Measurements from ENCODE around the gene TP73.

Gene TP73

DNA sequence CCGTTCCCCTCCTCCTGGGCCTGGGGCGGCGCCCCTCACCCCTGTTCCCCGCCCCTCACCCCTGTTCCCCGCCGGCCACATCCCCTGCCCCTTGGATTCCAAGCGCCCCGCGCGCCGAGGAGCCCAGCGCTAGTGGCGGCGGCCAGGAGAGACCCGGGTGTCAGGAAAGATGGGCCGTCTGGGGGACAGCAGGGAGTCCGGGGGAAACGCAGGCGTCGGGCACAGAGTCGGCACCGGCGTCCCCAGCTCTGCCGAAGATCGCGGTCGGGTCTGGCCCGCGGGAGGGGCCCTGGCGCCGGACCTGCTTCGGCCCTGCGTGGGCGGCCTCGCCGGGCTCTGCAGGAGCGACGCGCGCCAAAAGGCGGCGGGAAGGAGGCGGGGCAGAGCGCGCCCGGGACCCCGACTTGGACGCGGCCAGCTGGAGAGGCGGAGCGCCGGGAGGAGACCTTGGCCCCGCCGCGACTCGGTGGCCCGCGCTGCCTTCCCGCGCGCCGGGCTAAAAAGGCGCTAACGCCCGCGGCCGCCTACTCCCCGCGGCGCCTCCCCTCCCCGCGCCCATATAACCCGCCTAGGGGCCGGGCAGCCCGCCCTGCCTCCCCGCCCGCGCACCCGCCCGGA is at the start of gene TP73:
Gene TP73, plus strand, starts transcription at position 587 of the 618 bp plus-strand sequence. CDS start 29,850 bp downstream, outside the sequence.
- DNase-seq = no peak

DNA sequence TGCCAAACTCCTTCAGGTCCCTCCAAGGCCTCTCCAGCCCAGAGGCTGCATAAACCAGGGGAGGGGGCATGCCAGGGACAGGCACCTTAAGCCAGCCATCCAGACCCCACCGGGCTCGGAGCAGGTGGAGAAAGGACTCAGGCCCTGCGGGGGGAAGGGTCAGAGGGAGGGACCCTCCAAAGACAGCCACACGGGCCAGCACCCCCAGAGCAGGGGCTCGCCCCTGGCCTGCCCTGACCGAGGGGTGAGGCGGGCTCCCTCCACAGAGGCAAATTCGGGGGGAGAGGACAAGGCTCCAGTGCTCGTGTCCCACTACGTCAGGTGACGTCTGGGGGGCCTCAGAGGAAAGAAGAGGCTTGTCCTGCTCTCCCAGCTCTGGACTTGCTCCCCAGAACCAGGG is 49.2 kb upstream of the TP73 start:
- DNase-seq = no peak

DNA sequence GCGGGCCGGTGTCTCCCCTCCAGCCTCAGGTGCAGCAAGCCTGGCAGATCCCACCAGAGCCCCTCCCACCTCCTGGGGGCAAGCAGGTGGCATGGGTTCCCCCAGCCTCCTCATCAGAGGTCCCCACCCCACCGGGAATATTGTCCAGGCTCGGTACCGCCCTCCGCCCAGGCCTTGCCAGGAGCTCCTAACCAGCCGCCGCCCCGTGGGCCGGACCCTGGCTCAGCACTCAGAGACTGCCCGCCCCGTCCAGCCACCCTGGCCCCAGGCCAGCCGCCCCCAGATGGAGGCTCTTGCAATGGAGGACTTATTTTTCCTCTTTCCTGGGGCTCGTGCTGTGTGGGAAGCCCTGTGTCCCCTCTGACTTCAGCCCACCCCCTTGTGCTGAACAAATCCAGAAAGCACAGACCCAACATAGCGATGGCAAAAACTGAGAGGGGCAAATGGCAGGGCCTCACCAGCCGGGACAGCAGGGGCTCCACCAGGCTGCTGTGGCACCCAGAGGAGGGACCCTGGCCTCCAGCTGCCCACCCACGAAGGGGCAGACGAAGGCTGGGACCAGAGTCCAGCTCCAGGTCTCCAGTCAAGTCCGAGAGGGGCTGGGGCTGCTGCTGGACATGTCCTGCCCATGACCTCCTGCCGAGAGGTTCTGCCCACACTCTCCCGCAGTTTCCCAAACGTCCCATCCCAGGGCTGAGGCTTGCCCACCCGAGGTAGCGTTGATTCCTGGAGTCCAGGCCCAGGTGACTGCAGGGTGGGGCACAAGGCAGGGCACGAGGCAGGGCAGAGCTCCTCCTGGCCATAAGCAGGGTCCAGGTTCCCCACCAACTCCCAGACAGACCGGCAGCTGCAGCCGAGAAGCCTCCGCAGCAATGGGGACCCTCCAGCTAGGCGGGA is 48.5 kb upstream of the TP73 start:
- DNase-seq = no peak

DNA sequence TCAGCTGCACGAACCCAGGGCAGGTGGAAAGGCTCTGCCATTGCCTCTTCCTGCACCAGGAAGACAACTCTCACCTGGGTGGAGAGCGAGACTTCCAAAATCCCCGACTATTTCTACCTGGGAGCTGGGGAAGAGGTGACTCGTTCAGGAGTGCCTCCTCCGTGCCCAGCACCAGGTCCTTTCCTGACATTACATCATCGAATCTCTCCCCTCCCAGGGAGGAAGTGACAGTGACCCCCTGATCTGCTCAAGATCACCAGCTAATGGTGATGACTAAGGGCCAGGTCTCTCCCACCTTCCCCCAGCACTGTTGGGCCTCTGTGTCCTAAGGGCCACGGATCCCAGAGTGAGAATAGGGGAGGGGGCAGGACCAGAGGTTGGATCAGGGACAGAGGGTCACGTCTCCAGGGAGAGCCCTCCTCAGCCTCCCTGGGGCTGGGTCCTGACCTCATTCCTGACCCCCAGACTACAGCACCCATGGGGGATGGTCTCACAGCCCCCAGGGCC is 47.8 kb upstream of the TP73 start:
- no peak for DNase-seq

DNA sequence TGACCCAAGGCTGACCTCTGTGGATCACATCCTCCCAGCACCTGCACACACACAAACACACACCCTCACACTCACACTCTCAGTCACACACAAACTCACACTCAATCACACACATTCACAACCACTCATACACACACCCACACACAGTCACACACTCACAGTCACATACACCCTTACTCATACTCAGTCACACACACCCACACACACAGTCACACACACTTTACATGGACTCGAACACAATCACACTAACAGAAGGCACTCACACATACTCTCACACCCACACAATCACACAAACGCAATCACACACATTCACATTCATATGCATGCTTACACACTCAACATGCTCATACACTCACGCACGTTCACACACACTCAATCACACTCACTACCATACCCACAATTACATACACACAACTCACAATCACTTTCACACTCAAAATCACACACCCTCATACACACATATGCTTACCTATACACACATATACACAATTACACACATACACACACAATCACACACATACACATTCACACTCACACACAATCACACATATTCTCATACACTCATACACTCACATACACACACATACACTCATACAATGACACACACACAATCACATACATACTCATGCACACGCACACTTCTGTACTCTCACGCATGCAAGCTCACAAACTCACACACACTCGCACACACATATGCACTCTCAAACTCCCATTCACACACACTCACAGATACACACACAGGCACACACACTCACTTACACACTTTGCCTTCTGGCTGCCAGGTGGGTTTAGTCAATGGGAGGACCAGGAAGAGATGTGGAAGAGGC is 47.1 kb upstream of the TP73 start:
- no peak for DNase-seq

DNA sequence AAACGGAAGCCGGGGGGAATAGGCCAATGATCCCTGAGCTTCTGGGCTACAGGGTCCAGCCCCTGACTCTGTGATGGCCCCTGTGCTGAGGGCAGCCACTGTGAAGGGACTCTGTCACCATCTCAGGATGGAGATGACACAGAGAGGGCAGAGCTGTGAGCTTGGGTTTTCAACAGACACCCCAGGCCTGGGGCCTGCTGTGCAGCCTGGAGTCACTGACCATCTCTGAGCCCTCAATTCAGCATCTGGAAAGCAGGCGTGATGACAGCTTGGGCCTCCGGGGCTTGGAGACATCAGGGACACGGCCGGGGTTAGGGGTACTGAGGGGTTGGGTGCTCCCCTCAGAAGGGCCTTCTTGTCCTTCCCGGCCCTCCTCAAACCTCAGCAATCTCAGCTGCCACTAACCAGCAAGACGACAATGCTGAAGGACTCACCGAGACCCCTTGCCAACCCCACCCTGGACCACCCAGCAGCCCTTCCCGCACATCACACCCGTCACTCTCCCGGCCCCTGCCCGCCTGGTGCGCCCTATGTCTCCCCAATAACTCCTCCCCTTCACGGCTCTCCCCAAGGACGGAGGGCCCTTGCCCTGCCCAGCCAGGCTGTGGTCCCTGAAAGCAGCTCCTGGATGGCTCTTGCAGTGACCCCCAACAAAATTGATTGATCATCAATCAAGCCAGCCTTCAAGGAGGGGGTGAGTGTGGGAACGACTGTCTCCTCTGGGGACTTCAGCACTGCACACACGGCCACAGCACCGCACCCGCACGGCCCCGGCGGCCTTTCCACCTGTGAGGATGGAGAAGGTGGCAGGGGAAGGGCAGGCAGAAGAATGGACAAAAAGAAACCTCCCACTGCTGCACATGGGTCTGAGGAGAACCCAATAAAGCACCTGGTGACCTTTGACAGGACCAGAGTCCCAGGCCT is 45.3 kb upstream of the TP73 start:
- no peak for DNase-seq

DNA sequence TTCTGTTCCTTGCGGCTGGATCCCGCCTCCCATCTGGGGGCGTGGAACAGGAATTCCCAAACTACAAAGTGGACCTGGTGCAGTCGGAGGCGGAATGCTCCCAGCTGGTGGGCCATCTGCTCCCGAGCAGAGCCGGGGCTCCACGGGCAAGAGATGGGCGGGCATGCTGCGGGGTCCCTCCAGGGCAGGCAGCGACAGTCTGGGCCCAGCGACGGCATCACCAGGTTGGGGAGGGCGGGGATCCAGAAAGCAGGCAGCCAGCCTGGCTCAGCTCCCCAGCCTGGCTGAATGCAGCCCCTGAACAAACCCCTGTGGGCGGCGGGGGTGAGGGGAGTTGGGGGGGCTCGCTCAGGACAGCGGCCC is 44.6 kb upstream of the TP73 start:
- DNase-seq = no peak

DNA sequence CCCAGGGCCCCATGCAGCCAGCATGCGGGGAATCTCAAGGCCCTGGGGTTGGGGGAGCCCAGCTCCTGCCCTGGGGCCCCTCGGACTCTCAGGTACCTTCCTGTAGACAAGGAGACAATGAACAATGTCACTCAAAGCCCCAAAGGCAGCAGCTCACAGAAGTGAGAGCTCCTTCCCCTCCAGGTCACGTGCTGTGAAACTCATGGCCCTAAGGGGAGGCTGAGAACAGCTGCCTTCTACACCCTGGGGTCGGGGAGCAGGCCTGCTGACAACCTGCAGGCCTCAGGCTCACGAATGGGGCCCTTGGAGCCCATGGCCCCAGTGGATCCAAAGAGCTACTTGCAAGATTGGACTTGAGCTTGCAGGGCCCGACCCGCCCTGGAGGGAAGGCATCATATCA is 44.2 kb upstream of the TP73 start:
- no peak for DNase-seq

DNA sequence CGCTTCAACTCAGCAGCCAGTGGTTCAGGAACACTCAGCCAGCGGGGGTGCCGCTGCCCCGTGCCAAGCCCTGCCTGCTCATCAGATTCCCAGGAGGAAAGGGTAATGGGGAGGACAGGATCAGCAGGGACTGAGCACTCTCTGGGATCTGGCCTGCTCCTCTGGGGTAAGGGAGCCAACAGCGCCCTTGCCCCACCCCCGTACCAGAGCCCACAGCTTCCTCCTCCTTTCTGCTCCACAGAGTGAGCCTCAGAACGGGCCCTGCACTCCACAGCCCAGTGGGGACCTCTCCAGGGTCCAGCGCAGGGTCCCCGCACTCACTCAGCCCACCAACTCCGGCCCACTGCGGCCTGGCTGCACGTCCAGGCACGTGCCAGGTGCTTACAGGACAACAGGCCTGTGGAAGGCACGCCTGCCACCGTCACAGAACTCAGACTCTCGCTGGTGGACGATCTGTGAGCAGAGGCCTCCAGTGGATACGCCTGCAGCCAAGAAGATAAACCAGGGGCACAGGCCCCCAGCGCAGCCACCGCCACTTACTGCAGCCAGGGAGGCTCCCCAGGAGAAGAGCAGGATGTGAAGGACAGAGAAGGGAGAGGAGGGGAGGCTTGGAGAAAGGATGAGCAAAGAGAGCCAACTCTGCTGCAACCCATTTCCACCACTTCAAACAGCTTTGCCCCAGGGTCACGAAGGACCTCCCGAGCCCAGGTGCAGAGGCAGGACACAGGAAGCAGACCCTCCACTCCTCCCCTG is 43.1 kb upstream of the TP73 start:
- no peak for DNase-seq

DNA sequence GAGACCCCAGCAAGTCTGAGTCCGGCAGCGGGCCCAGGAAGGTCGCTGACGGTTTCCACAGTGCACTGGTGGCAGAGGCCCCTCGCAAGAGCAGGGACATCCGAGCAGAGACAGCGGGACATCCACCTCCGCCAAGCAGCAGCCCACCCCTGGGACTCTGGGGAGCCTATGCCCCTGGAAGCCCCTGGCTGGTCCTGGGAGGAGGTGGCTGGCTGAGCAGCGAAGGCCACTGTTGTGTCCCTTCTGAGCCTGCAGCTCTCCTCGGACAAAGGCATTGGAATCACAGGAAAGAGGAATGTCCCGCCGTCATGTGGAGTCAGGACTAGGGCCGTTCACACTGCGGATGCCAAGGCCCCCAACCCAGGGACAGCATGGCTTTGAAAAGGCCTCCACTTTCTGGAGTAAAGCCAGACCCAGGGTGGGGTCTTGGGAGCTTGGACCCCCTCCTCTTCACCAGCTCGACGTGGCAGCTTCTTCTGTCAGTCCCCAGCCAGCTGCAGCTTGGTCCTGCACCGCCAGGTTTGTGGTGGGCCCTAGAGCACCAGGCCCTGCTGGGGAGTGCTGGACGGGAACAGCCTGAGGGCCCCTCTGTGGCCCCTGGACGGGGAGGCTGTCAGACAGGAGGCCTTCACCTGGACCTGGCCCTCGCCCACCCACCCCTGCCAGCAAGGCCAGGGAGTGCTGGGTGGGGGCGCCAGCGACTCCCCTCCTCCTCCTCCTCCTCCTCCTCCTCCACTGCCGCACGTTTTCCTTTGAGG is 42.4 kb upstream of the TP73 start:
- DNase-seq = no peak

DNA sequence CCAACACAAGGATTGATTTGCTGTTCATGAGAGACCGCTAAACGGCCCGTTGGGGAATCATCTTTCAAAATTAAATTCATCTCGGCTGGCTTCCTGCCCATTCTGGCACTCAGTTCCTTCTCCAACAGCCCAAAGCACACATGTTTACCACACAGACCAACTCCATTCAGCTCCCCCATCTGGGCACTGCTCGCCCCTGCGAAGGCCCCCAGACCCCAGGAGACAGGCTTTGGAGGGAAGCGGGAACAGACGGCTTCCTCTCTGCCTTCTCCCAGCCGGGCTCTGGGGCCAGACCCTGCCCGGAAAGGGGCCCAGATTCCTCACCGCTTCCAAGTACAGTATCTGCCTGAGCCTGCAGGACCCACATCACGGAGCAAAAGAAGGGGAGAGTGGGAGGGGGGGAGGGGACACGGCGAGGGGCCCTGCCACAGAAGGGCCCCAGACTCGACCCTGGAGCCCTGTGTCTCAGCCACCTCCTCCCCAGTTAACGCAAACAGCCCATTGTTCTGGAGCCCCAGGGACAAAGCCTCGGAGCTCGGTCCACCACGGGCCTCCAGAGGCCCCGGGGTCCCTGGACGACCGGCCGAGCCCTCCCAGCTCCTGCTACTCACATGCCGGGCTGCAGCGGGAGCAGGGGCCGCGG is 41.7 kb upstream of the TP73 start:
- no peak for DNase-seq

DNA sequence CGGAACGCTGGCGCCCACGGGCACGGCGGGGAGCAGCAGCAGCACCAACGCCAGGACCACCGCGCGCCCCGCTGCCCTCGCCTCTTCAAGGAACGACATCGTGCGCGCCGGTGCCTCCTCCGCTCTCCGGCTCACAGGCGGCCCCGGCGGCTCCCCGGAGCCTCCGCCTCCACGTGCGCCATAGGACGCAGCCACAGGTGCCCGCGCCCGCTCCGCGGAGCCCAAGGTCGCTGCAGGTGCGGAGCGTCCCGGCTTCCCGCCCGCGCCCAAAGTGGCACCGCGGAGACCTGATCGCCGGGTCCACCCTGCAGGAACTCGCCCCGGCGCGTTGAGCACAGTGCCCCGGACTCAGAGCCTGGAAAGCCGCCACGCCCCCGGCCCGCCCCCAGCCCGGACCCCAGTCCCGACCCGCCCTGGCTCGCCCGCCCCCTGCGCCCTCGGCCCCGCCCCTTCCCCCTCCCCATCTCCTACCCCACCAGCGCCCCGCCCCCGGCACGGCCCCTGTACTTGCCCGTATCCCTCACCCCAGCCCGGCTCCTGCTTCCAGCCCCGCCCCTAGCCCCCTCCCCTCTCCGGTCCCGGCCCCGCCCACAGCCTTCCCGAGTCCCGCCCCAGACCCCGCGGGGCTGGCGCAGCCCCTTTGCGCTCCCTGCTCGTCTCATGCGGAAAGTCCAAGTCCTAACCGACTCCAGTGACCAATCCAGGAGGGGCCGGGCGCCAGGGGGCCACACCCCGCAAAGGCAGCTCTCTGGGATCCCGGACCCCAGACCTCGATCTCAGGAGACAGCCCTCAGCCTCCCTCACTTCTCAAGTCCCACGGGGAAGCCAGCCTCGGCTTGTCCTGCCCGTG is 40.9 kb upstream of the TP73 start, which contains the start of gene MEGF6:
Gene MEGF6, minus strand, starts transcription at position 339 of the 850 bp plus-strand sequence. Its CDS starts 240 bp downstream, at position 99.
- DNase-seq = no peak

DNA sequence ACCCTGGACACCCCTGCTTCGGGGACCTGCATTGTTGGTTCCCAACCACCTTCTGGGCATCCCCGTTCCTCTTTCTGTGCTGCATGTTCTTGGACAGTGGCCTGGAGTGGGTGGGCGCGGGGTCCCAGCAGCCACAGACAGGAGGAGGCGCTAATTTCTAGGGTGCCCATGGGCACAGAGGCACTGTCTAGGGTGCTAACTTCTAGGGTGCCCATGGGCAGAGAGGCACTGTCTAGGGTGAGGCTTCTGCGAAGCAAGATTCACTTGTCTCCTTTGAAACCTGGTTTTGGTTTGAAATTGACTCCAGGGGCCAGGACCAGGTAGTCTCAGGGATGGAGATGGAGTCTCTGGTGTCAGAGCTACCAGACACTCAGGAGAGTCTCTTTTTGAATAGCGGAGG is 40.2 kb upstream of the TP73 start:
- no peak for DNase-seq

DNA sequence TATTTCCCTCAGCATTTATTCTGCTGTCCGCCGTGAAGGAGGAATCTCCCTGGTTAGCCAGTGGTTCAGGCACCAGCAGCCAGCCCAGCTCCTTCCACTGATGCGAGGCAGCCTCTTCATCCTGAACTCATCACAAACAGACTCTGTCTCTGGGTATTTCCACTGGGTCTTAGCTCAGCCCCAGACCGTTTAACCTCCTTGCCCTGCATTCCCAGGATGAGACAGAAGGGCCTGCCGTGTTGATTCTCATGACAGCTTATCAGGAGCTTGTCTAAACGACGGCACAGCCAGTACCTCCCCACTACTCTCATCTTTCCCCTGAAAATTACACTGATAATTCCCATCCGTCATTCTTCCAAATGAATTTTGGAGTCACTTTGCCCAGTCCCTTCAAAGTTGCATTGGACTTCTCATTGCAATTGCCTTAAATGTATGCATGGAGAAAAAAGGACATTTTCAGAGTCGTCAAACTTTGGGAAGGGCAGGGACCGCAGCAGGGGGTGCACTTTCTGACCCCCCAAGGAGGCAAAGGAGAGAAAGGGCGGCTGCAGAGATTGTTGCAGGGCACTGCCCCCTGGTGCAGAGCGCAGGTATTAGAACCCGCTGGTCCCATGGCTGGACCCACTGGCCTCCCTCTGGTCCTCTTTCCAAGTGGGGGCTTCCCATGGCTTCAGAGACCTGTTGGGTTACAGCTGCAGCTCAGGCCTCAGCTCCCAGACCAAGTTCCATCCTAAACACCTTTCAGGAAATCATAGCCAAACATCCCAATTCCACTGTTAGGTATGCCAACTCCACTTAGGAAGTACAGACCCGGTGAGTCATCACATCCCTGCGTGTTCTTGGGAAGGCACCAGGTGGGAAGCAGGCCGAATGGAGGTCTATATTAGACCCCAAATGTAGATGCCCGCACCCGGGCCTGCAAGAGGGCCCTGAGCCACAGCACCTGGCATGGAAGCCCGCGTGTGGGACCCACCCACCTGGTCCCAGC is 37.3 kb upstream of the TP73 start:
- no peak for DNase-seq

DNA sequence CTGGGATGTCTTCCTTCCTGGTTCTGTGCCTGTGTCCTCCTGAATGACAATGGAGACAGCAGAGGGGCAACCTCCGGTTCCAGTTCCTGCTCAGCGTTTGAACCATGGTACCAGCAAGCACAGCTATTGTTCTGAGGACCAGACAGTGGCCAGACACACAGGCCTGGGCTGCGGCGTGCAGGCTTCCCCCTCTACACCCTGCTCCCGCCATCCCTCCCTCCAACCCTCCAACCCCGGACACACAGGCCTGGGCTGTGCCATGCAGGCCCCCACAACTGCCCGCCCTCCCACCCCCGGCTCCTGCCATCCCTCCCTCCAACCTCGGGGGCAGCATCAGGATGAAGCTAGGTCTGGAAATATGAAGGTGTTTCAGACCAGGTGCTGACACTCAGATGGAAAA is 35.5 kb upstream of the TP73 start:
- DNase-seq = no peak

DNA sequence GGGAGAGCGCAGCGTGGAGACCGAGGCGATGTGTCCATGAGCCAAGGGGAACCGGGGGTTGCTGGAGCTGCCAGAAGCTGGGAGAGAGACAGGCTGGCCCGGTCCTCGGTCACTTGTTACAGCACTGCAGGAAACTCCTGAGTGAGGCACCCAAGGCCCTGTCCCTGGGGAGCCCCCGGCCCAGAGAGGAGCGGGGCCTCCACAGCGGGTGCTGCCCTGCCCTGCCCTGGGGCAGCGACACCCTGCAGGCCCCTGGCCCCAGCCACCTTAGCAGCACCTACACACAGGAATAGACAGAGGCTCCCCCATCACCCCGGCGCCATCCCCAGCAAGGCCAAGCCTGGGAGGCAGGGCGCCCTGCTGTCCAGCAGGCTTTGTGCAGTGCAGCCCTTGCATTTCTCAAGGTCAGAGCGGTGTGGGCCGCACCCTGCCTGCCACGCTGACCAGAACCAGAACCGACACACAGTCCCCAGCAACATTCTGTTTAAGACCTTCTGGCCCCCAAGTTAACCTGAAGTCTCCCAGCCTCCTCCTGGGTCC is 34.4 kb upstream of the TP73 start:
- DNase-seq = no peak

DNA sequence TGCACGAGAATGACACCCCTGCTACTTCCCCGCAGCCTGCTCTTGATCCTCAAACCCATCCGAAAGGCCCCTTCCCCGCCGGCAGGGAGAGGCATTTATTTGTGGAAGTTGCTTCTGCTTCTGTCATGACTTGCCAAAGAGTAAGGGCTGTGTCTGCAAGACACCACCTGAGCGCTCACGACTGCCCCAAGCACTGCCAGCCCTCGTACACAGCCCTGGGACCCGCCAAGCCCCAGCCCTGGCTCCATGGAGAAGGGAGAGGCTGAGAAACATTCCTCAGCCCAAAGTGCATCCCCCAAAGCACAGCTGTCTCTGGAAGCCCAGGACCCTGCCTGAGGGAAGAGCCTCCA is 33.8 kb upstream of the TP73 start:
- no peak for DNase-seq

Data from hematopoietic multipotent progenitor cell treated with erythropoietin and hydrocortisone succinate and interleukin-3 and kit ligand, for 8 days (in vitro differentiated cells).